PFSK-1 (cell line): Measurements from ENCODE around the gene AIDA.

Experiments used
- FOXP2 ChIP-seq: optimal IDR thresholded peaks from 2 replicates; pipeline ENCODE3; 2011; ENCODE audit warnings: borderline replicate concordance, control low read depth, inconsistent platforms; ENCODE audit not compliant: insufficient read depth; ENCODE audit errors: extremely low read length, extremely low read depth
- POLR2AphosphoS5 ChIP-seq: IDR thresholded peaks from 2 replicates; pipeline ENCODE4 v1.6.1; 2012; ENCODE audit warnings: low read depth, mild to moderate bottlenecking, control low read depth, low read length, moderate library complexity
- REST ChIP-seq, 2 experiments: IDR thresholded peaks; 2 replicates each; pipeline versions ENCODE4 v1.6.1 to v1.8.0; 2011 to 2012; ENCODE audit warnings: low read depth in 2 of 2, low read length in 2 of 2, control low read depth in 1 of 2, inconsistent platforms in 1 of 2, mild to moderate bottlenecking in 1 of 2, moderate library complexity in 1 of 2; ENCODE audit not compliant: insufficient read depth in 1 of 2
- SIN3A ChIP-seq: IDR thresholded peaks from 2 replicates; pipeline ENCODE4 v1.6.1; 2012; ENCODE audit warnings: mild to moderate bottlenecking, low read length, moderate library complexity, borderline replicate concordance; ENCODE audit not compliant: insufficient read depth
- TAF1 ChIP-seq: IDR thresholded peaks from 2 replicates; pipeline ENCODE4 v1.6.1; 2012; ENCODE audit warnings: low read length, control low read depth, borderline replicate concordance; ENCODE audit not compliant: insufficient read depth

Gene AIDA

GRCh38 chr1:222631611-222632208 lies 80.6 kb downstream of the AIDA start:
- no peak for TF ChIP-seq TAF1

- TF ChIP-seq SIN3A (no peak), REST (IDR thresholded peaks at IDR 0.05; ENCODE audit: insufficient read depth in 1 of 2, low read depth in 2 of 2, low read length in 2 of 2) (no peak), FOXP2 (no peak), TAF1 (no peak), POLR2AphosphoS5 (no peak)
These were observed 82.3 kb downstream of the AIDA start for GRCh38 chr1:222629921-222630535.

- TF ChIP-seq FOXP2 (no peak), SIN3A (no peak), REST (IDR thresholded peaks at IDR 0.05; ENCODE audit: insufficient read depth in 1 of 2, low read depth in 2 of 2, low read length in 2 of 2) (no peak), POLR2AphosphoS5 (no peak)
These were observed 85.1 kb downstream of the AIDA start for GRCh38 chr1:222627232-222627631.

GRCh38 chr1:222624214-222624613 lies 88.1 kb downstream of the AIDA start:
- TF ChIP-seq FOXP2: no peak
- TF ChIP-seq SIN3A: no peak
- no peak for TF ChIP-seq REST (IDR thresholded peaks at IDR 0.05; ENCODE audit: insufficient read depth in 1 of 2, low read depth in 2 of 2, low read length in 2 of 2)
- TF ChIP-seq TAF1: no peak
- TF ChIP-seq POLR2AphosphoS5: no peak

- TF ChIP-seq TAF1 (no peak), POLR2AphosphoS5 (no peak), SIN3A (no peak), REST (IDR thresholded peaks at IDR 0.05; ENCODE audit: insufficient read depth in 1 of 2, low read depth in 2 of 2, low read length in 2 of 2) (no peak), FOXP2 (no peak)
These were observed 88.8 kb downstream of the AIDA start for GRCh38 chr1:222623458-222623857.
